NCI-H1417 treated with DMSO at 0.1 percent for 48 hours (cell line): ENCODE results near the gene VWA5B1.

Experiments
- DNase-seq: peaks from one replicate; lab custom pipeline; 2025; lab: John Stamatoyannopoulos, UW

Gene VWA5B1

GRCh38 chr1:20322825-20323612 is 32.3 kb downstream of the VWA5B1 start:
- DNase-seq = no peak

- no peak for DNase-seq
Observed at GRCh38 chr1:20323613-20323920, 32.9 kb downstream of the VWA5B1 start.

- no peak for DNase-seq
Observed at GRCh38 chr1:20324704-20325406, 34.2 kb downstream of the VWA5B1 start.

GRCh38 chr1:20325407-20325843 is 34.8 kb downstream of the VWA5B1 start:
- no peak for DNase-seq

GRCh38 chr1:20325844-20326420 is 35.3 kb downstream of the VWA5B1 start:
- DNase-seq = no peak

- DNase-seq = no peak
Observed at GRCh38 chr1:20327467-20327866, 36.8 kb downstream of the VWA5B1 start.

- DNase-seq = no peak
Observed at GRCh38 chr1:20328201-20328600, 37.5 kb downstream of the VWA5B1 start.

GRCh38 chr1:20329793-20330542 is 39.3 kb downstream of the VWA5B1 start:
- DNase-seq = no peak

- DNase-seq = no peak
Observed at GRCh38 chr1:20334103-20334502, 43.4 kb downstream of the VWA5B1 start.

- no peak for DNase-seq
Observed at GRCh38 chr1:20336105-20336605, 45.5 kb downstream of the VWA5B1 start.

GRCh38 chr1:20337581-20337980 is 46.9 kb downstream of the VWA5B1 start:
- no peak for DNase-seq

GRCh38 chr1:20339811-20340457 is 49.3 kb downstream of the VWA5B1 start:
- DNase-seq = no peak

GRCh38 chr1:20342294-20343148 is 51.8 kb downstream of the VWA5B1 start:
- DNase-seq = no peak

GRCh38 chr1:20343149-20343937 is 52.7 kb downstream of the VWA5B1 start:
- no peak for DNase-seq

GRCh38 chr1:20343938-20344302 is 53.2 kb downstream of the VWA5B1 start:
- DNase-seq = no peak

GRCh38 chr1:20344738-20345137 is 54.1 kb downstream of the VWA5B1 start:
- no peak for DNase-seq

GRCh38 chr1:20345419-20345818 is 54.7 kb downstream of the VWA5B1 start:
- no peak for DNase-seq

- DNase-seq = no peak
Observed at GRCh38 chr1:20346433-20346832, 55.8 kb downstream of the VWA5B1 start.

GRCh38 chr1:20347699-20348098 is 57.0 kb downstream of the VWA5B1 start:
- no peak for DNase-seq

- DNase-seq = no peak
Observed at GRCh38 chr1:20348326-20348915, 57.7 kb downstream of the VWA5B1 start.
